ENCODE measurements around the gene PPP2R5C.
A peak's percentile ranks its signal among the peaks of the same experiment; 100 is the strongest.
"Not testable (repeated sequence)": the region's sequence is repeated elsewhere in the genome, so short reads cannot be mapped to it uniquely, and the experiment has no call there.

PPP2R5C gene

DNA sequence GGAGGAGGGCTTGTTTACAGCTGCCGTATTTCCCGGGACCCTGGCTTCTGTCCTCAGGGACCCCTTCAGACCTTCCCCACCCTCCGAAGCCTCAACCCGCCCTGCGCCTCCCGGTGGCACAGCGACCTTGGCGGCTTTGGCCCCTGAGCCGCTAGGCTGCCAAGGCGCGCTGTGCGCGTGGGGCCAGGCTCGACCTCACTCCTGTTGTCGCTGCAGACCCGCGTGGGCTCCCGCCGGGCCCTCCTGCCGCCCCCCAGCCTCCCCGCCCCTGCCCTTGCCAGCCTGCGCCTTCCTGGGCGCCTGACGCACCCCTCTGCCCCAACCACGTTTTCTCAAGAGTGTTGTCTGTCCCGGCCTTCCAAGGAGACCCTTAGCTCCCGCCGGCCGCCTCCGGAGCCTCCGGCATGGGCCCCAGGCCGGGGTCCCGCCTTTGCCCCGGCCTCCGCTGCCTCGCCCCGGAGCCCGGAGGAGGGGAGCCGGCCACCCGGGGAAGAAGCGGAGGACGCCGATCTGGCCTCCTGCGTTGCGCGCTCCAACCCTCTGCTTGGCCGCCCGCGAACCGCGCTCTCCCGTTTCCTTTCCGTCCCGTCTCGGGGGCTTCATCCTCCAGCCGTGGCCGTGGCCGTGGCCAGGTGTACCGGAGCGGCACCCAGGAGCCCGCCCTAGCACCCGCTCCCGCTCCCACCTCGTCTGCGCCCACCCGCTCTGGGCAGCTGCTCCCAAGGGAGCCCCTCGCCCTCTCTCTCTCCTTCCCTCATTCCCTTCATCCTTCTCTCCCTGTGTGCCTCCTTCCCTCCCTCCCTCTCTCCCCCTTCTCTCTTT lies 19.9 kb downstream of the PPP2R5C start:
- DNase-seq (ENCODE audit: low read depth) = peak; percentile 36

DNA sequence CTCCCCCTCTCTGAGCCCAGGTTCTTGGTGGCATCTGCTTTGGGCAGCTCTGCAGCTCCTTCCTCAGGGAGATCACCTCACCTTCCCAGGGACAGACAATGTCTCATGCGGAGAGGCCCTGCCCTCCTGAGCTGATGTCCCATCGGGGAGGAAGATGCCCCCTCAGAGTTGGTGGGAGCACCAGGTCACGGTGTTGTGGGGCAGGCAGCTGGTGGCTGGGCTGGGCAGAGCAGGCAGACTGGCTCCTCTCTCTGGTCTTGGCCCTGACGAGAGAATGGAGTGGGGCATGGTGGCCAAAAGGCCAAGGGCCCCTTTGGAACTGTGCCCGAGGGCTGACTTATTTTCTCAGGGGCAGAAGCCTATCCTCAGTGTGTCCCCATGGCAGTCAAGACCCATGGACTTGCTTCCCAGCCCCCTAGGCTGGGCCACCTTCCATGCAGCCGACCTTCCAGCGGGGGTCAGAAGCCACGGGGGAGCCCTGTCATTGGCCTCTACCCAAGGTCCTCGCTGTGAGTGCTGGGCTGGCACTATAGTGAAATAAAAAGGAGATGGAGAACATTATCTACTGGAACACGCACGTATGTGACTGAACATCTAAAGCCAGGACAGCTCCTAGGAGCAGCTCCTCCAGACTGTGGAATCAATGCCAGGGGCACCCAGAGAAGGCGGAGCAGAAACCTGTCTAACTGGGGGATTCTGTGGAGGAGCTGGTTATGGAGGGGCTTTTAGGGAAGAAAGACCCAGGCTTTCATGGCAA lies 21.9 kb downstream of the PPP2R5C start:
- no peak for DNase-seq (ENCODE audit: low read depth)

DNA sequence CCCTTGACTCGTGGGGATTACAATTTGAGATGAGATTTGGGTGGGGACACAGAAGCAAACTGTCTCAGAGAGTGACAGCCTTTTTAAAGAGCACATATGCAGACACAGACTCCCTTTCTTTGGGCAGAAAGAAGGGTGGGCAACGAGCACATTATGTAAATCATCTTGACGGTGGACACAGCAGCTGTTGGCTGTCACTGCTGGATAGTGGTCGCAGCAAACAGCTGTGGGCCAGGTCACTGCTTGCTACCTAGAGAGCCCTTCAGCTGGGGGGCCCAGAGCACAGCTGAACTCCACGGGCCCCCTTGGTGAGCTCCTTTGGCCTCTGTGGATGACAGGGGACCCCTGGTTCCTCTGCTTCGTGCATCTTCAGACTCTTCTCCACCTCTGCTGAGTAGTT lies 23.1 kb downstream of the PPP2R5C start:
- no peak for DNase-seq (ENCODE audit: low read depth)

- no peak for DNase-seq (ENCODE audit: low read depth)
Measured at GRCh38 chr14:101788016-101788635, 26.6 kb downstream of the PPP2R5C start.

DNA sequence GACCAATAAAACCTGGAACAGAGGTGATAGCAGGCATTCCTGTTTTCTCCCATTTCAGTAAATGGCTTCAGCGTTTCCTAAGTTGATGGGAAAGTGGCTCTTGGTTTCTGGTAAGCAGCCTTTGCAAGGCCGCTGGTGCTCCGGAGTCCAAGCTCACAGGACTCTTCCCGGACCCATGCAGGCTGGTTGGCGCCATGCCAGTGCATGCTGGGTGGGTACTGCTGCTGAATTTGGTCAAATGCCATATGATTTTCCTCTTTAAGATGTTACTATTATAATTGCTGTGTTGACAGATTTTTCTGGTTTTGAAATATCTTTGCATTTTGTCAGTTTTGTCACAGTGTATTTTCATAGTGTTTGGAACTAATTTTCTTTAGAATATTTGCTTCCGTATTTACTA lies 27.7 kb downstream of the PPP2R5C start:
- DNase-seq (ENCODE audit: low read depth) = no peak

- no peak for DNase-seq (ENCODE audit: low read depth)
Measured at GRCh38 chr14:101790232-101790631, 28.7 kb downstream of the PPP2R5C start.

DNA sequence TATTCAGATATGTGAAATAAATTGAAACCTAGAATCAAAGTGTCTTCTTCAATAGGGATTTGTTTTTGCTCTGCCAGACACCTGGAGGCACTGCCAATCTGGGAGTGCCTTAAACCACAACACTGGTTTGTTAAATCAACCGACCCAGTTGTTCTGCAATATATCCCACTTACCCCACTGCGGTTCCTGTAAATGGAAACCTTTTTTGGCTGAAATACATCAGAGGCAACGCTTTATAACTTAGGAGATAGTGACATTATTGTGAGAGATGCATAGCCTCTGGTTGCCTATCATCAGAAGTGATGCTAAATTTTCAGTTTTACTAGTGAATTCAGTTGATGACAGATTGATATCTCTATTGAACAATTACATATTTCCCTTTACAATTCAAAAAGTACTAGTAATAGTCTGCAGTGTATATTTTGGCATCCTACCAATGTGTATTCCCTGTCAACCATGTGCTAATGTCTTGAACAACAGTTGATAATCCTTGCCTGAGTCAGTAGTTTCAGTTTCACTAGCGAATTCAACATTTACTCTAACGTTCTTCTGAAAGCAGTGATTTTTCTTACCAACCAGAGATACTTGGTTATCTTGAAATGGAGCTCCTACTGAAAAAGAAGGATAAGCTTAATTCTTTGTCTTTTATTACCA lies 30.5 kb downstream of the PPP2R5C start:
- no peak for DNase-seq (ENCODE audit: low read depth)

- DNase-seq (ENCODE audit: low read depth) = no peak
Measured at GRCh38 chr14:101796016-101796415, 34.5 kb downstream of the PPP2R5C start.

- DNase-seq (ENCODE audit: low read depth) = no peak
Measured at GRCh38 chr14:101796479-101796878, 35.0 kb downstream of the PPP2R5C start.

- no peak for DNase-seq (ENCODE audit: low read depth)
Measured at GRCh38 chr14:101797856-101798255, 36.3 kb downstream of the PPP2R5C start.

- not testable (repeated sequence) for DNase-seq (ENCODE audit: low read depth)
Measured at GRCh38 chr14:101804373-101804772, 42.9 kb downstream of the PPP2R5C start.

GRCh38 chr14:101806252-101806651 lies 44.7 kb downstream of the PPP2R5C start:
- DNase-seq (ENCODE audit: low read depth) = not testable (repeated sequence)

DNA sequence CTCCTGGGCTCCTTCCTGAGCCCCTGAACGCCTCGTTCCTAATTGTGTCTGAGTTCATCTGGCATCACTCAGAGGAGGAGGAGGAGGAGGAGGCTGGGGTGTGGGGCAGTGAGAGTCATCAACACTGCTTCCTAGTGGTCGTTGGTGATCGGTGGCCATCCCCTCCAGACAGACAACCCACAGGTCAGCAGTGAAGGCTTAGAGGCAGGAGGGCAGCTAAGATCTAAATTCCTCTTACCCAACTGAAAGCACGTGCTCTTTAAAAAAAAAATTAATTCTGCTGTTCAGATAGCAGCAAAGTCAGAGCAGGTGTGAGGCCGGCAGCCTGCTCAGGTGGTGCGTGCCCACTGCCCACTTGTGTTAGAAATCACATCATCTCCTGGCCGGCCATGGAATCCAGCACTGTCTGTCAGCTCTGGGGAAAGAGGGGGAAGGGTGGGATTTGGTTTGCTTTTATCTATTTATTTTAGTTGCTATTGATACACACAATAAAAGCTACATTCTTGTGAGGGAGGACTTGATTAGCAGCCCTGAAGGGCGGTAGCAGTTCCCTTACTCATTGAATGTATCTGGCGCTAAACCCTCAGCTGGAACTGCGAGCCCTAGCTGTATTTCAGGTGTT lies 46.6 kb downstream of the PPP2R5C start:
- DNase-seq (ENCODE audit: low read depth) = no peak

DNA sequence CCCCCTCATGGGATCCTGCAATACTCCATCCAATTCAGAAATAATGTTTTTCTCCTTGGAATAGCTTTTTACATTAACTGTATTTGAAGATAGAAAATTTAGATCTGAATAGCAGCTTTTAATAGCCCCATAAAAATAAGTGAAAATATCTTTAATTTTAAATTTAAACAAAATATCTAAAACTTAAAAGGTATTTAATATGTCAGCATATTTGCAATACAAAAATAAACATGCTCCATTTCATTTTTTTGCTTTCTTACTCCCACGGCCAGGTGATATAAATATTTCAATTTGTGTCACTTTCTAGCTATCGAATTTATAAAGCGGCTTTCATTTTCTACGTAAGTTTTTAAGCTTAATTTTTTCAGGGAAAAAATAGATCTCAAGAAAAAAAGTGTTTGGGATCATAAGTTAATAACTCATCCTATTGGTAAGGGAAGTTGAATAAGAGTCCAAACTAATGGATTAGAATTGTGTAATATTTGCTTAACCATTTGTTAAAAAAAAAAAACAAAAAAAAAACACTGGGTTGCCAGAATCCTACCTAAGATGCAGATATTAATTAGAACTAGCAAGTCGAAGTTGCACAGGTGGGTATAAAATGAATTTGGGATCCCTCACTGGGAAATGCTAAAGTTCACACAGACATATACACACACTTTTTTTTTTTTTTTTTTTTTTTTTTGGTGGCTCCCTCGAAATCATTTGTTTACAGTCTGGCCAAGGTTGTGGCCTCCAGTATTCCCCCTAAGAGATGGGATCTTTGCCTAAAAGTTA lies 47.6 kb downstream of the PPP2R5C start:
- no peak for DNase-seq (ENCODE audit: low read depth)

DNA sequence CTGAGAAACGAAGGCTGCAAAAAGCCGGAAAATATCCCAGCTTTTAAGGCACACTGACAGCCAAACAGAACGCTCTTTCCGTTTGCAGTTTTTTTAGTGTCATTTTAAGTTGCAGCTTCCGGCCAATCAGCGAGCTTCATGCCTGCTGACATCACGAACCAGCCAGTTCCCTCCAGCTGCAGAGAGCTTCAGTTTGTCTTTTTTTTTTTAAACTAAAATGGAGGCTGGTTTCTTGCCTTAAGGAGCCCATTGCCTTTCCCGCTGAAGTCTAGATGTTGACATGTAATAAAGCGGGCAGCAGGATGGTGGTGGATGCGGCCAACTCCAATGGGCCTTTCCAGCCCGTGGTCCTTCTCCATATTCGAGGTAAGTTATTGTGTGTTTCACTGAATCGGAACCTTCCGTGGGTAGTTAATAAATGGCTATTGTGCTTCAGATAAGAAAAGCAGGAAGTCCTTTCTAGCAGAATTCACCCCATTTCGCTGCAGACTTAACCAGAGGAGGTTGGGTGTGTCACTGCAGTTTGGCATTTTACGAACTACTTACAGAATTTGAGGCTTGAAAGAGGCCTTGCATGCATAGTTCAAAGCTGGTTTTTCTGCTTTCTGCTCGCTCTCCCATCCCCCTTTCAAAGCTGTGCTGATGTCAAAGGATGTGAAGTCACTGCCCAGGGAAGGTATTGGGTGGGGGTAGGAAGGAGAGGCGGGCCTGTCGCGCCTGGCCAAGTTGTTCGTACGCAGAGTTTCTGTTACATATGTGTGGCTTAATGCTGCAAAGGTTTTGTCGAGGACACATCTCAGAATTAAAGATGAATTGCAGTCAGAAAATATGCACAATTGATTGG lies 48.4 kb downstream of the PPP2R5C start:
- DNase-seq (ENCODE audit: low read depth) = peak; percentile 69

- DNase-seq (ENCODE audit: low read depth) = no peak
Measured at GRCh38 chr14:101810897-101811621, 49.5 kb downstream of the PPP2R5C start.

DNA sequence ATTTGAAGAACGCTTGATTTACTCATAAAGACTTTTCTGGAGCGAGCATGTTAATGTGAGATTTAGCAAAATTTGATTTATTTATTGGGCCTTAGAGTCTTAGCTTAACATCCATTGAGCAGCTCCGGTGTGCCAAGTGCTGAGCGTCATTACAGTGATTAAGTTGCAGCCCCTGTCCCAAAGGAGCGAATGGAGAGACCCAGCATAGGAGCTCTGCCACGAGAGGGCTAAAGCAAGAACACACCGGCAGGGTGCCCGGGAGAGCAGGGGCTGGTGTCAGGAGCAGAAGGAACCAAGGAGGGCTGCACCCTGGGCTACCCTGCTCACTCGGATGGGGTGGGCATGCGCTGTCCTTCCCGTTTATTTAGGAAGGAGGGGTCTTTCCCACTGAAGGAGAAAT lies 50.6 kb downstream of the PPP2R5C start:
- no peak for DNase-seq (ENCODE audit: low read depth)

DNA sequence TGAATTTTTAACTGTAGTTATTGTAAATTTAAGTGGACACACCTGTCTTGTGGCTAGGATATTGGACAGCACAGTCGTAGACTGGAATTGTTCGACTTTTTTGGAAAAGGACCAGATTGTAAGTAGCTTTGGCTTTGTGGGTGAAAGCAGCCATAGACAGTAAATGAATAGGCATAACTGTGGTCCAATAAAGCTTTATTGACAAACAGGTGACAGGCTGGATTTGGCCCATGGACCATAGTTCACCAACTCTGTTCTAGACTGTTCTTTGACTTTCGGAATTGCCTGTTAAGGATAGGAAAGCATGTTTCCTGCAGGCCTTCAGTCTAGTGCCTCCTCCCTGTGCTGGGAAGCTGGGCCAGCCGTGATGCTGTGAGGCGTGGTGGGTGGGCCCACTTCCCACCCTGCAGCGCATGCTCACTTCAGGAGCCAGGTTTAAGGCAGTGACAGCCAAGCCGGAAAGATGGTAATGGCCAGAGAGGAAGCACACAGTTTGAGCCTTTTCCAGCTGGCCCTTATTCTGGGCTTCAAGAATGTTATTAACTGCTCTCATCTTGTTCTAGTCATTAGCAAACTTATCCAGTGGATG lies 51.8 kb downstream of the PPP2R5C start:
- DNase-seq (ENCODE audit: low read depth) = no peak

- DNase-seq (ENCODE audit: low read depth) = no peak
Measured at GRCh38 chr14:101813833-101814232, 52.3 kb downstream of the PPP2R5C start.
